Loucy (cell line): Measurements from ENCODE around the gene PCF11.

Experiments
- EZH2phosphoT487 ChIP-seq: fragments of 200-600 bp; IDR thresholded peaks from 2 replicates; pipeline ENCODE4 v1.6.1; 2018; ENCODE audit warnings: antibody characterized with exemption, mild to moderate bottlenecking, moderate library complexity, borderline replicate concordance
- TF ChIP-seq, protein P1 (sequence below): fragments of 200-600 bp; sonication (generic); conservative IDR thresholded peaks from 2 replicates; pipeline ENCODE4 v1.5.1; 2014; ENCODE audit warnings: mild to moderate bottlenecking, antibody characterized with exemption, low read length

DNA sequence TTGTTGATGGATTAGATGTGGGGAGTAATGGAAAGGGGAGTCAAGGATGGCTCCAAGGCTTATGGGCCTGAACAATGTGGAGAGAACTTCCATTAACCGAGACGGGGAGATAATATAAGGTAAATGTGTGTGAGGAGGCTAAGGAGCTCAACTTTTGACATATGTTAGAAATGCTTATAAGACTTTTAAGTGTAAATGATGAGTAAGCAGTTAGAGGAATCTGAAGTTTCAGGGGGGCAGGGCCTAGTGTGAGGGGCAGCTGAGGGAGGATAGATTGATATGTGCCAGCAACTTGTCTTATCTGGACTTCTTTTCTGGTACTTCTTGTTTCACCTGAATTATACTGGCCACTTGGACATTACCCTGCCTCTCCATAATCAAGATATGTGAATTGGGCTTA, 66.5 kb downstream of the PCF11 start:
- TF ChIP-seq, protein P1, sequence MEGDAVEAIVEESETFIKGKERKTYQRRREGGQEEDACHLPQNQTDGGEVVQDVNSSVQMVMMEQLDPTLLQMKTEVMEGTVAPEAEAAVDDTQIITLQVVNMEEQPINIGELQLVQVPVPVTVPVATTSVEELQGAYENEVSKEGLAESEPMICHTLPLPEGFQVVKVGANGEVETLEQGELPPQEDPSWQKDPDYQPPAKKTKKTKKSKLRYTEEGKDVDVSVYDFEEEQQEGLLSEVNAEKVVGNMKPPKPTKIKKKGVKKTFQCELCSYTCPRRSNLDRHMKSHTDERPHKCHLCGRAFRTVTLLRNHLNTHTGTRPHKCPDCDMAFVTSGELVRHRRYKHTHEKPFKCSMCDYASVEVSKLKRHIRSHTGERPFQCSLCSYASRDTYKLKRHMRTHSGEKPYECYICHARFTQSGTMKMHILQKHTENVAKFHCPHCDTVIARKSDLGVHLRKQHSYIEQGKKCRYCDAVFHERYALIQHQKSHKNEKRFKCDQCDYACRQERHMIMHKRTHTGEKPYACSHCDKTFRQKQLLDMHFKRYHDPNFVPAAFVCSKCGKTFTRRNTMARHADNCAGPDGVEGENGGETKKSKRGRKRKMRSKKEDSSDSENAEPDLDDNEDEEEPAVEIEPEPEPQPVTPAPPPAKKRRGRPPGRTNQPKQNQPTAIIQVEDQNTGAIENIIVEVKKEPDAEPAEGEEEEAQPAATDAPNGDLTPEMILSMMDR: no peak
- no peak for TF ChIP-seq EZH2phosphoT487
